ES-I3 (cell line): ENCODE measurements around the gene PALLD.

ENCODE experiments used
- H3K36me3 ChIP-seq: 2 replicates; pipeline ENCODE4 v1.6.1; 2013; ENCODE audit warnings: mild to moderate bottlenecking, low read length, control low read depth, moderate library complexity; ENCODE audit not compliant: insufficient read depth
- H3K4me1 ChIP-seq: 2 replicates; pipeline ENCODE4 v1.6.1; 2013; ENCODE audit warnings: mild to moderate bottlenecking, control low read depth, low read length; ENCODE audit not compliant: insufficient read depth
- H3K9ac ChIP-seq: 2 replicates; pipeline ENCODE4 v1.6.1; 2013; ENCODE audit warnings: low read depth, mild to moderate bottlenecking, low read length, moderate library complexity
- H3K9me3 ChIP-seq: 2 replicates; pipeline ENCODE4 v1.6.1; 2013; ENCODE audit warnings: mild to moderate bottlenecking, low read length, moderate library complexity; ENCODE audit not compliant: control insufficient read depth, insufficient read depth

The PALLD gene

GRCh38 chr4:168888715-168889215 is 391.9 kb downstream of the PALLD start:
- H3K36me3 ChIP-seq = peaks cover 4% of the 10 kb centered on the region
- no peak overlapping the region for H3K9ac ChIP-seq

GRCh38 chr4:168891086-168891485 is 394.2 kb downstream of the PALLD start:
- peaks cover 8% of the 10 kb centered on the region; the same call in 1 of the 2 replicates for H3K36me3 ChIP-seq
- H3K9ac ChIP-seq = no peak overlapping the region
- H3K4me1 ChIP-seq = no peaks in the 10 kb centered on the region

More at GRCh38 chr4:168888715-168889215, 391.9 kb downstream of the PALLD start:
- Histone ChIP-seq H3K9me3 (no peaks in the 10 kb centered on the region), H3K4me1 (no peaks in the 10 kb centered on the region)

GRCh38 chr4:168891688-168892087 is 394.8 kb downstream of the PALLD start:
- peaks cover 11% of the 10 kb centered on the region; the same call in 1 of the 2 replicates for H3K36me3 ChIP-seq
- H3K9me3 ChIP-seq = no peaks in the 10 kb centered on the region
- no peak overlapping the region for H3K9ac ChIP-seq
- H3K4me1 ChIP-seq = no peaks in the 10 kb centered on the region

More at GRCh38 chr4:168891086-168891485, 394.2 kb downstream of the PALLD start:
- no peaks in the 10 kb centered on the region for H3K9me3 ChIP-seq

- peaks cover 11% of the 10 kb centered on the region; the same call in 1 of the 2 replicates for H3K36me3 ChIP-seq
- H3K9me3 ChIP-seq = no peaks in the 10 kb centered on the region
- H3K4me1 ChIP-seq = no peaks in the 10 kb centered on the region
- H3K9ac ChIP-seq = no peak overlapping the region
Measured at GRCh38 chr4:168892475-168892874, 395.6 kb downstream of the PALLD start.

- Histone ChIP-seq H3K4me1 (no peaks in the 10 kb centered on the region), H3K9ac (no peak overlapping the region), H3K36me3 (peaks cover 11% of the 10 kb centered on the region), H3K9me3 (no peaks in the 10 kb centered on the region)
Measured at GRCh38 chr4:168893205-168893604, 396.4 kb downstream of the PALLD start.

- no peaks in the 10 kb centered on the region for H3K9me3 ChIP-seq
- no peaks in the 10 kb centered on the region for H3K4me1 ChIP-seq
- no peak overlapping the region for H3K9ac ChIP-seq
- H3K36me3 ChIP-seq = peaks cover 12% of the 10 kb centered on the region
Measured at GRCh38 chr4:168893807-168894206, 397.0 kb downstream of the PALLD start.

GRCh38 chr4:168900080-168900479 is 403.2 kb downstream of the PALLD start:
- H3K36me3 ChIP-seq = peaks cover 12% of the 10 kb centered on the region
- H3K9me3 ChIP-seq = no peaks in the 10 kb centered on the region
- no peak overlapping the region for H3K9ac ChIP-seq
- H3K4me1 ChIP-seq = no peaks in the 10 kb centered on the region

GRCh38 chr4:168907119-168907698 is 410.4 kb downstream of the PALLD start:
- Histone ChIP-seq H3K36me3 (no peaks in the 10 kb centered on the region; the same call in 1 of the 2 replicates), H3K9me3 (no peaks in the 10 kb centered on the region), H3K9ac (no peak overlapping the region), H3K4me1 (peaks cover 20% of the 10 kb centered on the region)

GRCh38 chr4:168908093-168908492 is 411.2 kb downstream of the PALLD start:
- no peak overlapping the region for H3K9ac ChIP-seq
- H3K4me1 ChIP-seq = peaks cover 20% of the 10 kb centered on the region
- H3K36me3 ChIP-seq = no peaks in the 10 kb centered on the region; the same call in 1 of the 2 replicates
- no peaks in the 10 kb centered on the region for H3K9me3 ChIP-seq

- no peaks in the 10 kb centered on the region; the same call in 1 of the 2 replicates for H3K36me3 ChIP-seq
Measured at GRCh38 chr4:168908851-168909273, 412.0 kb downstream of the PALLD start.

GRCh38 chr4:168914095-168914494 is 417.2 kb downstream of the PALLD start:
- H3K9ac ChIP-seq = no peak overlapping the region
- H3K36me3 ChIP-seq = no peaks in the 10 kb centered on the region; the same call in 1 of the 2 replicates
- H3K9me3 ChIP-seq = no peaks in the 10 kb centered on the region
- peaks cover 2% of the 10 kb centered on the region; the same call in 1 of the 2 replicates for H3K4me1 ChIP-seq

More at GRCh38 chr4:168908851-168909273, 412.0 kb downstream of the PALLD start:
- Histone ChIP-seq H3K9ac (no peak overlapping the region), H3K9me3 (no peaks in the 10 kb centered on the region), H3K4me1 (peaks cover 20% of the 10 kb centered on the region)

- Histone ChIP-seq H3K9me3 (no peaks in the 10 kb centered on the region), H3K4me1 (peaks cover 17% of the 10 kb centered on the region), H3K9ac (no peak overlapping the region), H3K36me3 (no peaks in the 10 kb centered on the region; the same call in 1 of the 2 replicates)
Measured at GRCh38 chr4:168917138-168917779, 420.4 kb downstream of the PALLD start.

GRCh38 chr4:168919706-168920324 is 423.0 kb downstream of the PALLD start:
- Histone ChIP-seq H3K4me1 (peaks cover 19% of the 10 kb centered on the region), H3K36me3 (no peaks in the 10 kb centered on the region; the same call in 1 of the 2 replicates), H3K9ac (no peak overlapping the region), H3K9me3 (no peaks in the 10 kb centered on the region)

- Histone ChIP-seq H3K36me3 (no peaks in the 10 kb centered on the region; the same call in 1 of the 2 replicates), H3K4me1 (peaks cover 19% of the 10 kb centered on the region), H3K9me3 (no peaks in the 10 kb centered on the region), H3K9ac (no peak overlapping the region)
Measured at GRCh38 chr4:168920441-168921065, 423.7 kb downstream of the PALLD start.
